H9 (cell line): ENCODE data around the gene N4BP3. TPM values are rescaled to one million over a fixed set of nuclear protein-coding genes. Genes with fewer than 3 reads are reported as not detected.
A peak's percentile ranks its signal among the peaks of the same experiment; 100 is the strongest.

Experiments used
- DNase-seq: peaks from one replicate; pipeline ENCODE4 v3.0.0-alpha.2; 2017
- H2AFZ ChIP-seq: one replicate; pipeline ENCODE4 v1.6.1; 2013; ENCODE audit warnings: mild to moderate bottlenecking, low read length, control low read depth, moderate library complexity
- H2AK5ac ChIP-seq: 2 replicates; pipeline ENCODE4 v1.6.1; 2013; ENCODE audit warnings: low read length, control low read depth, mixed read lengths; ENCODE audit not compliant: insufficient read length
- H2BK120ac ChIP-seq: one replicate; pipeline ENCODE4 v1.6.1; 2013; ENCODE audit warnings: low read depth, mild to moderate bottlenecking, low read length, control low read depth, inconsistent platforms; ENCODE audit not compliant: poor library complexity, severe bottlenecking
- H2BK12ac ChIP-seq: 2 replicates; pipeline ENCODE4 v1.6.1; 2013; ENCODE audit warnings: low read length, control low read depth, mixed read lengths, low read depth; ENCODE audit not compliant: insufficient read length
- H2BK15ac ChIP-seq: 2 replicates; pipeline ENCODE4 v1.6.1; 2013; ENCODE audit warnings: low read depth, low read length, control low read depth
- H2BK20ac ChIP-seq: one replicate; pipeline ENCODE4 v1.6.1; 2013; ENCODE audit warnings: low read depth, mild to moderate bottlenecking, low read length, control low read depth, inconsistent platforms; ENCODE audit not compliant: poor library complexity, severe bottlenecking
- H2BK5ac ChIP-seq: 2 replicates; pipeline ENCODE4 v1.6.1; 2013; ENCODE audit warnings: low read length, control low read depth, mixed read lengths; ENCODE audit not compliant: insufficient read length
- H3K14ac ChIP-seq: 2 replicates; pipeline ENCODE4 v1.6.1; 2013; ENCODE audit warnings: low read length, control low read depth; ENCODE audit not compliant: insufficient read depth
- H3K18ac ChIP-seq: 2 replicates; pipeline ENCODE4 v1.6.1; 2013; ENCODE audit warnings: low read depth, mild to moderate bottlenecking, mixed read lengths, low read length, control low read depth; ENCODE audit not compliant: insufficient read length
- H3K23ac ChIP-seq: 2 replicates; pipeline ENCODE4 v1.6.1; 2013; ENCODE audit warnings: low read length, control low read depth, mixed read lengths, low read depth; ENCODE audit not compliant: insufficient read length
- H3K23me2 ChIP-seq: 2 replicates; pipeline ENCODE4 v1.6.1; 2013; ENCODE audit warnings: low read depth, mild to moderate bottlenecking, mixed read lengths, low read length, control low read depth; ENCODE audit not compliant: insufficient read length, poor library complexity, severe bottlenecking
- H3K27ac ChIP-seq: 2 replicates; pipeline ENCODE4 v1.5.1; 2013; ENCODE audit warnings: low read length, control low read depth, mixed read lengths, low read depth; ENCODE audit not compliant: insufficient read length
- H3K27me3 ChIP-seq: 2 replicates; pipeline ENCODE4 v1.6.1; 2013; ENCODE audit warnings: low read length, control low read depth, inconsistent platforms; ENCODE audit not compliant: insufficient read depth
- H3K4ac ChIP-seq: 2 replicates; pipeline ENCODE4 v1.6.1; 2013; ENCODE audit warnings: low read depth, mild to moderate bottlenecking, control low read depth, inconsistent platforms, low read length, moderate library complexity
- H3K4me1 ChIP-seq: 2 replicates; pipeline ENCODE4 v1.6.1; 2013; ENCODE audit warnings: low read length, control low read depth, inconsistent platforms; ENCODE audit not compliant: insufficient read depth
- H3K4me2 ChIP-seq: 2 replicates; pipeline ENCODE4 v1.6.1; 2013; ENCODE audit warnings: low read length, control low read depth, mixed read lengths; ENCODE audit not compliant: insufficient read length, insufficient read depth
- H3K56ac ChIP-seq: 2 replicates; pipeline ENCODE4 v1.6.1; 2013; ENCODE audit warnings: low read depth, mild to moderate bottlenecking, mixed read lengths, low read length, control low read depth; ENCODE audit not compliant: insufficient read length
- H3K79me1 ChIP-seq: 2 replicates; pipeline ENCODE4 v1.6.1; 2013; ENCODE audit warnings: low read depth, mild to moderate bottlenecking, moderate library complexity, low read length, control low read depth, inconsistent platforms; ENCODE audit not compliant: insufficient read depth, poor library complexity, severe bottlenecking
- H3K79me2 ChIP-seq: 2 replicates; pipeline ENCODE4 v1.6.1; 2013; ENCODE audit warnings: low read length, control low read depth, inconsistent platforms; ENCODE audit not compliant: insufficient read depth
- H3K9ac ChIP-seq: 2 replicates; pipeline ENCODE4 v1.6.1; 2013; ENCODE audit warnings: low read length, control low read depth, mixed read lengths; ENCODE audit not compliant: insufficient read length; ENCODE audit errors: extremely low read depth
- H3K9me3 ChIP-seq: one replicate; pipeline ENCODE4 v1.6.1; 2013; ENCODE audit warnings: low read depth, low read length, inconsistent platforms; ENCODE audit not compliant: control insufficient read depth
- H3T11ph ChIP-seq: one replicate; pipeline ENCODE4 v1.6.1; 2013; ENCODE audit warnings: mild to moderate bottlenecking, low read length, control low read depth, inconsistent platforms
- H4K20me1 ChIP-seq: one replicate; pipeline ENCODE4 v1.6.1; 2013; ENCODE audit not compliant: control insufficient read depth, insufficient read length, insufficient read depth
- H4K5ac ChIP-seq: 2 replicates; pipeline ENCODE4 v1.6.1; 2013; ENCODE audit warnings: low read depth, mild to moderate bottlenecking, mixed read lengths, low read length, control low read depth; ENCODE audit not compliant: insufficient read length
- H4K8ac ChIP-seq: replicated peaks from 2 replicates; pipeline ENCODE4 v1.6.1; 2013; ENCODE audit warnings: low read length, control low read depth, mixed read lengths, low read depth; ENCODE audit not compliant: insufficient read length
- H4K91ac ChIP-seq: 2 replicates; pipeline ENCODE4 v1.6.1; 2013; ENCODE audit warnings: low read depth, mild to moderate bottlenecking, moderate library complexity, mixed read lengths, low read length, control low read depth; ENCODE audit not compliant: insufficient read length
- H3K27ac Mint-ChIP-seq, 3 experiments: 2 replicates in 2 of 3; 3 replicates in 1 of 3; pipeline ENCODE4 v1.8.0; 2020 to 2021; ENCODE audit warnings: mixed read lengths in 3 of 3, mild to moderate bottlenecking in 1 of 3, moderate library complexity in 1 of 3
- H3K27me3 Mint-ChIP-seq: 2 replicates; pipeline ENCODE4 v1.8.0; 2021; ENCODE audit warnings: low read depth, mild to moderate bottlenecking, moderate library complexity, mixed read lengths
- H3K36me3 Mint-ChIP-seq, 3 experiments: 2 replicates in 2 of 3; 3 replicates in 1 of 3; pipeline ENCODE4 v1.8.0; 2020 to 2021; ENCODE audit warnings: low read depth in 3 of 3, mixed read lengths in 3 of 3; ENCODE audit not compliant: insufficient read depth in 1 of 3
- H3K4me1 Mint-ChIP-seq, 2 experiments: 2 replicates each; pipeline ENCODE4 v1.8.0; 2020; ENCODE audit warnings: mixed read lengths in 2 of 2
- H3K4me3 Mint-ChIP-seq, 2 experiments: 2 replicates in 1 of 2; 3 replicates in 1 of 2; pipeline ENCODE4 v1.8.0; 2020 to 2021; ENCODE audit warnings: mild to moderate bottlenecking in 2 of 2, mixed read lengths in 2 of 2, moderate library complexity in 1 of 2
- H3K9me3 Mint-ChIP-seq, 2 experiments: 2 replicates in 1 of 2; 3 replicates in 1 of 2; pipeline ENCODE4 v1.8.0; 2020; ENCODE audit warnings: mild to moderate bottlenecking in 2 of 2, mixed read lengths in 2 of 2, moderate library complexity in 1 of 2
- WGBS: extraction: QIAGEN DNeasy Blood & Tissue Kit; methylation state at CpG from one replicate; pipeline ENCODE4 v1.1.7; 2013; ENCODE audit warnings: missing lambda C conversion rate, low lambda C conversion rate, mixed read lengths; ENCODE audit not compliant: insufficient read length; ENCODE audit errors: extremely low coverage; 5-methylcytosine and 5-hydroxymethylcytosine counted together
- total RNA-seq: library from RNA; stranded (reverse); gene quantifications from 2 replicates; pipeline ENCODE4 v1.2.1, GENCODE V29; 2021
- TF ChIP-seq, protein P1 (sequence below): fragments of 200-600 bp; sonication (generic); conservative IDR thresholded peaks from 3 replicates; pipeline ENCODE4 v1.8.0; 2021; ENCODE audit warnings: antibody characterized with exemption, mild to moderate bottlenecking

Gene N4BP3
- total RNA-seq, 1 experiment from 2014 or later = 32.1 TPM

DNA sequence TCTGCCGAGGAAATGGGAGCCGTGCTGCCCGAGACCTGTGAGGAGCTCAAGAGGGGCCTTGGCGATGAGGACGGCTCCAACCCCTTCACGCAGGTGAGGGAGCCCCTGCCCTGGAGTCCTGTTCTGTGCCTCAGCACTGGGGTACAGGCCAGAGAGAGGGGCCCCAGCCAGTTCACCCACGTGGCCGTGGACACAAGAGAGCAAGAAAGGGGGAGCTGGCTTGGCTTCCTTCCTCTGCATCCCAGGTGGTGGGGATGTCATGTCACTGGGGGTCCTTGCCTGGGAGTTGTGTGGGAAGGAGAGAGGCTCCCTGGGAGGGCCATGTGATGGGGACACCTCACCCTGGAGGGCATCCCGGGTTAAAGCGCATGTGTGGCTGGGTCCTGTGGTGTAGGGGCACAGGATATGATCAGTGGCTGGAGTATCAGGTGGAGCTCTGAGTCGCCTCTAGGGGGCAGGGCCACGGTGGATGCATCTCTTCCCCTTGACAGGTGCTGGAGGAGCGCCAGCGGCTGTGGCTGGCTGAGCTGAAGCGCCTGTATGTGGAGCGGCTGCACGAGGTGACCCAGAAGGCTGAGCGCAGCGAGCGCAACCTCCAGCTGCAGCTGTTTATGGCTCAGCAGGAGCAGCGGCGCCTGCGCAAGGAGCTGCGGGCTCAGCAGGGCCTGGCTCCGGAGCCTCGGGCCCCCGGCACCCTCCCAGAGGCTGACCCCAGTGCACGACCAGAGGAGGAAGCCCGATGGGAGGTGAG is 7.5 kb downstream of the N4BP3 start:
- no CpG with 5 or more reads among the region's 29 CpGs for WGBS

More for the DNA sequence above, 7.5 kb downstream of the N4BP3 start:
- DNase-seq = peak; percentile 88
- Histone ChIP-seq H2BK15ac (no peak overlapping the region), H3K56ac (no peak overlapping the region), H4K91ac (no peak overlapping the region), H2BK12ac (no peak overlapping the region), H3K27ac (no peak overlapping the region), H3K79me1 (no peaks in the 10 kb centered on the region), H4K20me1 (no peaks in the 10 kb centered on the region), H3K23me2 (no peaks in the 10 kb centered on the region), H4K8ac (no peak overlapping the region), H2BK120ac (no peak overlapping the region), H3T11ph (no peak overlapping the region), H2AK5ac (no peak overlapping the region), H3K4me2 (no peak overlapping the region), H3K79me2 (peaks cover 20% of the 10 kb centered on the region; the same call in 1 of the 2 replicates), H3K9ac (no peak overlapping the region), H3K4me1 (peaks cover 8% of the 10 kb centered on the region; the same call in 1 of the 2 replicates), H3K18ac (no peak overlapping the region), H3K4ac (no peak overlapping the region), H2AFZ (no peak overlapping the region), H3K9me3 (no peaks in the 10 kb centered on the region), H3K14ac (no peak overlapping the region), H3K23ac (no peak overlapping the region), H4K5ac (no peak overlapping the region), H2BK5ac (no peak overlapping the region), H2BK20ac (no peak overlapping the region), H3K27me3 (no peaks in the 10 kb centered on the region)
- Mint-ChIP-seq H3K9me3 (no peaks in the 10 kb centered on the region; a peak in 1 of 5 replicates), H3K4me3 (no peak overlapping the region), H3K27me3 (no peaks in the 10 kb centered on the region), H3K36me3 (peaks cover 10 to 34% (median 18%) of the 10 kb centered on the region in 3 experiments), H3K27ac (peak overlapping the region in 1 of 3 experiments; percentile 44; a peak in 1 of 7 replicates), H3K4me1 (peaks cover 39 to 50% of the 10 kb centered on the region in 2 experiments)
- TF ChIP-seq, protein P1, sequence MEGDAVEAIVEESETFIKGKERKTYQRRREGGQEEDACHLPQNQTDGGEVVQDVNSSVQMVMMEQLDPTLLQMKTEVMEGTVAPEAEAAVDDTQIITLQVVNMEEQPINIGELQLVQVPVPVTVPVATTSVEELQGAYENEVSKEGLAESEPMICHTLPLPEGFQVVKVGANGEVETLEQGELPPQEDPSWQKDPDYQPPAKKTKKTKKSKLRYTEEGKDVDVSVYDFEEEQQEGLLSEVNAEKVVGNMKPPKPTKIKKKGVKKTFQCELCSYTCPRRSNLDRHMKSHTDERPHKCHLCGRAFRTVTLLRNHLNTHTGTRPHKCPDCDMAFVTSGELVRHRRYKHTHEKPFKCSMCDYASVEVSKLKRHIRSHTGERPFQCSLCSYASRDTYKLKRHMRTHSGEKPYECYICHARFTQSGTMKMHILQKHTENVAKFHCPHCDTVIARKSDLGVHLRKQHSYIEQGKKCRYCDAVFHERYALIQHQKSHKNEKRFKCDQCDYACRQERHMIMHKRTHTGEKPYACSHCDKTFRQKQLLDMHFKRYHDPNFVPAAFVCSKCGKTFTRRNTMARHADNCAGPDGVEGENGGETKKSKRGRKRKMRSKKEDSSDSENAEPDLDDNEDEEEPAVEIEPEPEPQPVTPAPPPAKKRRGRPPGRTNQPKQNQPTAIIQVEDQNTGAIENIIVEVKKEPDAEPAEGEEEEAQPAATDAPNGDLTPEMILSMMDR = peak; percentile 77
